OCI-LY1 (cell line): ENCODE data around the gene IGFBP7.

ENCODE experiments used
- H2AFZ ChIP-seq: fragments of 200-600 bp; sonication (generic), shearing (Covaris generic); 2 replicates; pipeline ENCODE4 v1.6.0; 2014; ENCODE audit warnings: antibody characterized with exemption, mild to moderate bottlenecking, low read length
- H3F3A ChIP-seq: fragments of 200-600 bp; sonication (generic), shearing (Covaris generic); 2 replicates; pipeline ENCODE4 v1.6.0; 2014; ENCODE audit warnings: mild to moderate bottlenecking, antibody characterized with exemption, low read length, moderate library complexity; ENCODE audit not compliant: insufficient read depth
- H3K27ac ChIP-seq: fragments of 200-600 bp; sonication (generic); 2 replicates; pipeline ENCODE4 v1.5.1; 2014; ENCODE audit warnings: low read length, mixed run types, mild to moderate bottlenecking, low read depth; ENCODE audit not compliant: poor library complexity, severe bottlenecking
- H3K27me3 ChIP-seq: fragments of 200-600 bp; sonication (generic); 2 replicates; pipeline ENCODE4 v1.6.0; 2014; ENCODE audit warnings: antibody characterized with exemption, mild to moderate bottlenecking, low read length, moderate library complexity; ENCODE audit not compliant: insufficient read depth
- H3K36me3 ChIP-seq: fragments of 200-600 bp; sonication (generic); 2 replicates; pipeline ENCODE4 v1.6.1; 2014; ENCODE audit warnings: mild to moderate bottlenecking, antibody characterized with exemption, low read length, moderate library complexity, mixed read lengths; ENCODE audit not compliant: insufficient read depth
- H3K4me1 ChIP-seq: fragments of 200-600 bp; sonication (generic); 2 replicates; pipeline ENCODE4 v1.5.1; 2014; ENCODE audit warnings: mild to moderate bottlenecking, low read length, moderate library complexity; ENCODE audit not compliant: insufficient read depth, severe bottlenecking
- H3K4me2 ChIP-seq: fragments of 200-600 bp; sonication (generic), shearing (Covaris generic); 2 replicates; pipeline ENCODE4 v1.6.1; 2014; ENCODE audit warnings: low read length
- H3K4me3 ChIP-seq: fragments of 200-600 bp; sonication (generic); 2 replicates; pipeline ENCODE4 v1.5.1; 2014; ENCODE audit warnings: low read length, low read depth, mild to moderate bottlenecking, mixed read lengths; ENCODE audit not compliant: poor library complexity, severe bottlenecking
- H3K79me2 ChIP-seq: fragments of 200-600 bp; shearing (Covaris generic); 2 replicates; pipeline ENCODE4 v1.6.1; 2016; ENCODE audit warnings: mixed run types, low read length, mixed read lengths; ENCODE audit not compliant: insufficient read depth
- H3K9ac ChIP-seq: fragments of 200-600 bp; sonication (generic), shearing (Covaris generic); 2 replicates; pipeline ENCODE4 v1.6.1; 2014; ENCODE audit warnings: mild to moderate bottlenecking, low read length, mixed read lengths
- H3K9me2 ChIP-seq: fragments of 200-600 bp; sonication (generic), shearing (Covaris generic); 2 replicates; pipeline ENCODE4 v1.6.1; 2014; ENCODE audit warnings: low read depth, mild to moderate bottlenecking, low read length, mixed read lengths
- H3K9me3 ChIP-seq: fragments of 200-600 bp; shearing (Covaris generic); 2 replicates; pipeline ENCODE4 v1.6.1; 2014; ENCODE audit warnings: low read length, mixed read lengths
- H4K20me1 ChIP-seq: fragments of 200-600 bp; sonication (generic), shearing (Covaris generic); 2 replicates; pipeline ENCODE4 v1.6.0; 2016; ENCODE audit warnings: mild to moderate bottlenecking, low read length; ENCODE audit not compliant: insufficient read depth
- CTCF ChIP-seq: fragments of 200-600 bp; sonication (generic), shearing (Covaris generic); IDR thresholded peaks from 2 replicates; pipeline ENCODE4 v1.5.1; 2017; ENCODE audit warnings: mild to moderate bottlenecking, antibody characterized with exemption, low read length, moderate library complexity, mixed read lengths
- EZH2 ChIP-seq: fragments of 200-600 bp; sonication (generic), shearing (Covaris generic); IDR thresholded peaks from 2 replicates; pipeline ENCODE4 v1.8.0; 2017; ENCODE audit warnings: borderline replicate concordance, mixed run types, mild to moderate bottlenecking, antibody characterized with exemption, low read length, moderate library complexity, mixed read lengths

The IGFBP7 gene

GRCh38 chr4:57110640-57111511 is 691 bp upstream of the IGFBP7 start:
- Histone ChIP-seq H3K9me2 (no peaks in the 10 kb centered on the region), H3K4me2 (no peak overlapping the region), H3K27me3 (no peaks in the 10 kb centered on the region), H2AFZ (no peak overlapping the region), H4K20me1 (no peaks in the 10 kb centered on the region), H3K79me2 (no peaks in the 10 kb centered on the region), H3K9ac (no peak overlapping the region), H3K9me3 (no peaks in the 10 kb centered on the region), H3K27ac (no peak overlapping the region), H3K4me1 (no peaks in the 10 kb centered on the region), H3K36me3 (no peaks in the 10 kb centered on the region), H3K4me3 (no peak overlapping the region), H3F3A (no peaks in the 10 kb centered on the region)
- no peak for TF ChIP-seq EZH2
- TF ChIP-seq CTCF = no peak

GRCh38 chr4:57109411-57109846 is 756 bp downstream of the IGFBP7 start:
- Histone ChIP-seq H3K4me1 (no peaks in the 10 kb centered on the region), H3K27ac (no peak overlapping the region), H2AFZ (no peak overlapping the region), H3K36me3 (no peaks in the 10 kb centered on the region), H3K4me2 (no peak overlapping the region), H3K9ac (no peak overlapping the region), H3K27me3 (no peaks in the 10 kb centered on the region), H3K9me3 (no peaks in the 10 kb centered on the region), H3F3A (no peaks in the 10 kb centered on the region), H4K20me1 (no peaks in the 10 kb centered on the region), H3K9me2 (no peaks in the 10 kb centered on the region), H3K79me2 (no peaks in the 10 kb centered on the region), H3K4me3 (no peak overlapping the region)
- TF ChIP-seq EZH2 = no peak
- TF ChIP-seq CTCF = no peak

GRCh38 chr4:57106181-57106580 is 4.0 kb downstream of the IGFBP7 start:
- Histone ChIP-seq H3K9me3 (no peaks in the 10 kb centered on the region), H4K20me1 (no peaks in the 10 kb centered on the region), H3K79me2 (no peaks in the 10 kb centered on the region), H3K9ac (no peak overlapping the region), H3K9me2 (no peaks in the 10 kb centered on the region), H3K27ac (no peak overlapping the region), H3F3A (no peaks in the 10 kb centered on the region), H3K27me3 (no peaks in the 10 kb centered on the region), H3K4me2 (no peak overlapping the region), H3K4me1 (no peaks in the 10 kb centered on the region), H3K36me3 (no peaks in the 10 kb centered on the region), H2AFZ (no peak overlapping the region), H3K4me3 (no peak overlapping the region)
- TF ChIP-seq EZH2 (no peak), CTCF (no peak)
